ENCODE results near the gene PRDM11.

GRCh38 chr11:45181193-45181888 lies 34.9 kb downstream of the PRDM11 start:
- TF ChIP-seq CTCF (conservative IDR thresholded peaks at IDR 0.05), result no peak
- no peak for TF ChIP-seq EZH2 (IDR thresholded peaks at IDR 0.05; ENCODE audit: low read depth)

Data from PC-9 (cell line).